NCI-H2029 treated with DMSO at 0.1 percent for 48 hours (cell line): ENCODE data around the gene ATM.
"Not testable (repeated sequence)": the region's sequence is repeated elsewhere in the genome, so short reads cannot be mapped to it uniquely, and the experiment has no call there.

ENCODE experiments used
- DNase-seq: peaks from one replicate; lab custom pipeline; 2025; lab: John Stamatoyannopoulos, UW

ATM gene

GRCh38 chr11:108286956-108287355, 64.1 kb downstream of the ATM start:
- DNase-seq = no peak

- DNase-seq = not testable (repeated sequence)
These were observed 66.2 kb downstream of the ATM start for GRCh38 chr11:108289066-108289465.

- DNase-seq = peak; percentile 2
These were observed 66.8 kb downstream of the ATM start for GRCh38 chr11:108289699-108290098.

GRCh38 chr11:108293229-108293628, 70.4 kb downstream of the ATM start:
- DNase-seq = no peak

- DNase-seq = no peak
These were observed 79.4 kb downstream of the ATM start for GRCh38 chr11:108302121-108302785.

GRCh38 chr11:108307751-108308150, 84.9 kb downstream of the ATM start:
- DNase-seq = no peak

- DNase-seq = no peak
These were observed 90.6 kb downstream of the ATM start for GRCh38 chr11:108313444-108313843.

GRCh38 chr11:108316061-108316460, 93.2 kb downstream of the ATM start:
- no peak for DNase-seq

GRCh38 chr11:108319541-108320145, 96.8 kb downstream of the ATM start:
- DNase-seq = no peak

- DNase-seq = no peak
These were observed 99.8 kb downstream of the ATM start for GRCh38 chr11:108322666-108323065.

- DNase-seq = no peak
These were observed 101.7 kb downstream of the ATM start for GRCh38 chr11:108324587-108324986.

- no peak for DNase-seq
These were observed 110.6 kb downstream of the ATM start for GRCh38 chr11:108333403-108333899.

GRCh38 chr11:108338750-108339149, 115.9 kb downstream of the ATM start:
- no peak for DNase-seq

- DNase-seq = no peak
These were observed 118.1 kb downstream of the ATM start for GRCh38 chr11:108340973-108341372.

- DNase-seq = no peak
These were observed 118.8 kb downstream of the ATM start for GRCh38 chr11:108341654-108342053.

- DNase-seq = no peak
These were observed 120.8 kb downstream of the ATM start for GRCh38 chr11:108343714-108344113.

GRCh38 chr11:108345767-108346166, 122.9 kb downstream of the ATM start:
- DNase-seq = no peak

- DNase-seq = no peak
These were observed 123.6 kb downstream of the ATM start for GRCh38 chr11:108346451-108346850.

GRCh38 chr11:108351468-108351867, 128.6 kb downstream of the ATM start:
- DNase-seq = no peak

- no peak for DNase-seq
These were observed 141.3 kb downstream of the ATM start for GRCh38 chr11:108364159-108364558.

GRCh38 chr11:108368134-108368533, 145.3 kb downstream of the ATM start:
- no peak for DNase-seq

- no peak for DNase-seq
These were observed 146.2 kb downstream of the ATM start for GRCh38 chr11:108369064-108369463.

- DNase-seq = no peak
These were observed 147.4 kb downstream of the ATM start for GRCh38 chr11:108370315-108370714.

- no peak for DNase-seq
These were observed 148.1 kb downstream of the ATM start for GRCh38 chr11:108370990-108371389.
